ENCODE data around the gene CHST3. TPM values are rescaled to one million over a fixed set of nuclear protein-coding genes. Genes with fewer than 3 reads are reported as not detected.

The CHST3 gene
- polyA plus RNA-seq, 1 donor from 2014 or later = 4.1 TPM

DNA sequence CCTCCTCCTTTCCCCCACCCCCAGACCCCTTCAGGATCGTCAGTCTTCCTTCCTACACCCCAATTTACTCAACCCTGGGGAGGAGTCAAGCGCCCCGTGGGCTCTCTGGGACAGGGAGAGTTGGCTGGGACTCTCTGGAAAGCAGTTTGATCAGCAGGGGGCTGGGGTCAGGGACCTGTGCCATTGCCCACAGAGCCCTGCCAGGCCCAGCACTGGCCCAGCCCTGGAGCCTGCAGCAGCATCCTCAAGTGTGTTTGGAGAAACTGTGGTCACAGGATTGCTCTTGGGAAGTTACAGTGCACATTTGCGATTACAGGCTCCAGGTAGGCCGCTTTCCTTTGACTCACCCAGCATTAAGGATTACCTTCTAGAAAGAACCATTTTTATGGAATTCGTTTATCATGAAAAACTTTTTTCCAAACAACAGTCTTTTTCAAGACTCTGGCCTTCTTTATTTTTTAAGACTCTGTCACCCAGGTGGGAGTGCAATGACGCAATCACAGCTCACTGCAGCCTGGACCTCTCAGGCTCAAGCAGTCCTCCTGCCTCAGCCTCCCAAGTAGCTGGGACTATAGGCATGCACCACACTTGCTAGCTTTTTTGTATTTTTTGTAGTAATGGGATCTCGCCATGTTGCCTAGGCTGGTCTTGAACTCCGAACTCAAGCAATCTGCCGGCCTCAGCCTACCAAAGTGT, 50.7 kb downstream of the CHST3 start:
- TF ChIP-seq, protein P1, sequence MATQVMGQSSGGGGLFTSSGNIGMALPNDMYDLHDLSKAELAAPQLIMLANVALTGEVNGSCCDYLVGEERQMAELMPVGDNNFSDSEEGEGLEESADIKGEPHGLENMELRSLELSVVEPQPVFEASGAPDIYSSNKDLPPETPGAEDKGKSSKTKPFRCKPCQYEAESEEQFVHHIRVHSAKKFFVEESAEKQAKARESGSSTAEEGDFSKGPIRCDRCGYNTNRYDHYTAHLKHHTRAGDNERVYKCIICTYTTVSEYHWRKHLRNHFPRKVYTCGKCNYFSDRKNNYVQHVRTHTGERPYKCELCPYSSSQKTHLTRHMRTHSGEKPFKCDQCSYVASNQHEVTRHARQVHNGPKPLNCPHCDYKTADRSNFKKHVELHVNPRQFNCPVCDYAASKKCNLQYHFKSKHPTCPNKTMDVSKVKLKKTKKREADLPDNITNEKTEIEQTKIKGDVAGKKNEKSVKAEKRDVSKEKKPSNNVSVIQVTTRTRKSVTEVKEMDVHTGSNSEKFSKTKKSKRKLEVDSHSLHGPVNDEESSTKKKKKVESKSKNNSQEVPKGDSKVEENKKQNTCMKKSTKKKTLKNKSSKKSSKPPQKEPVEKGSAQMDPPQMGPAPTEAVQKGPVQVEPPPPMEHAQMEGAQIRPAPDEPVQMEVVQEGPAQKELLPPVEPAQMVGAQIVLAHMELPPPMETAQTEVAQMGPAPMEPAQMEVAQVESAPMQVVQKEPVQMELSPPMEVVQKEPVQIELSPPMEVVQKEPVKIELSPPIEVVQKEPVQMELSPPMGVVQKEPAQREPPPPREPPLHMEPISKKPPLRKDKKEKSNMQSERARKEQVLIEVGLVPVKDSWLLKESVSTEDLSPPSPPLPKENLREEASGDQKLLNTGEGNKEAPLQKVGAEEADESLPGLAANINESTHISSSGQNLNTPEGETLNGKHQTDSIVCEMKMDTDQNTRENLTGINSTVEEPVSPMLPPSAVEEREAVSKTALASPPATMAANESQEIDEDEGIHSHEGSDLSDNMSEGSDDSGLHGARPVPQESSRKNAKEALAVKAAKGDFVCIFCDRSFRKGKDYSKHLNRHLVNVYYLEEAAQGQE (IDR thresholded peaks at IDR 0.05; ENCODE audit: borderline replicate concordance) = no peak
- TF ChIP-seq SMC3 (conservative IDR thresholded peaks at IDR 0.05; ENCODE audit: poor library complexity) (no peak), MXI1 (conservative IDR thresholded peaks at IDR 0.05; ENCODE audit: poor library complexity, severe bottlenecking) (no peak), POLR2AphosphoS5 (IDR thresholded peaks at IDR 0.05) (no peak), EZH2 (IDR thresholded peaks at IDR 0.05; ENCODE audit: borderline replicate concordance, insufficient read depth, low read length, poor library complexity, severe bottlenecking) (no peak), TAF1 (IDR thresholded peaks at IDR 0.05; ENCODE audit: low read depth) (no peak), EP300 (conservative IDR thresholded peaks at IDR 0.05; ENCODE audit: poor library complexity, severe bottlenecking) (no peak), RAD21 (conservative IDR thresholded peaks at IDR 0.05) (no peak)
- TF ChIP-seq, protein P2, sequence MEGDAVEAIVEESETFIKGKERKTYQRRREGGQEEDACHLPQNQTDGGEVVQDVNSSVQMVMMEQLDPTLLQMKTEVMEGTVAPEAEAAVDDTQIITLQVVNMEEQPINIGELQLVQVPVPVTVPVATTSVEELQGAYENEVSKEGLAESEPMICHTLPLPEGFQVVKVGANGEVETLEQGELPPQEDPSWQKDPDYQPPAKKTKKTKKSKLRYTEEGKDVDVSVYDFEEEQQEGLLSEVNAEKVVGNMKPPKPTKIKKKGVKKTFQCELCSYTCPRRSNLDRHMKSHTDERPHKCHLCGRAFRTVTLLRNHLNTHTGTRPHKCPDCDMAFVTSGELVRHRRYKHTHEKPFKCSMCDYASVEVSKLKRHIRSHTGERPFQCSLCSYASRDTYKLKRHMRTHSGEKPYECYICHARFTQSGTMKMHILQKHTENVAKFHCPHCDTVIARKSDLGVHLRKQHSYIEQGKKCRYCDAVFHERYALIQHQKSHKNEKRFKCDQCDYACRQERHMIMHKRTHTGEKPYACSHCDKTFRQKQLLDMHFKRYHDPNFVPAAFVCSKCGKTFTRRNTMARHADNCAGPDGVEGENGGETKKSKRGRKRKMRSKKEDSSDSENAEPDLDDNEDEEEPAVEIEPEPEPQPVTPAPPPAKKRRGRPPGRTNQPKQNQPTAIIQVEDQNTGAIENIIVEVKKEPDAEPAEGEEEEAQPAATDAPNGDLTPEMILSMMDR (IDR thresholded peaks at IDR 0.05; ENCODE audit: poor library complexity, severe bottlenecking) = no peak
- no peak overlapping the region for H2AFZ ChIP-seq (ENCODE audit: low read depth, low read length)
- no peak overlapping the region for H3K4me2 ChIP-seq (ENCODE audit: low read length)
- no peaks in the 10 kb centered on the region for H3K9me2 ChIP-seq (ENCODE audit: insufficient read depth, low read length)
- no peaks in the 10 kb centered on the region for H3K9me3 ChIP-seq (ENCODE audit: low read length)
- no peaks in the 10 kb centered on the region for H3K79me2 ChIP-seq (replicated peaks; ENCODE audit: insufficient read depth, low read length)
- H3K36me3 ChIP-seq (ENCODE audit: insufficient read depth, low read length) = no peaks in the 10 kb centered on the region
- H3K27me3 ChIP-seq (ENCODE audit: insufficient read depth, low read depth, low read length) = no peaks in the 10 kb centered on the region
- no peaks in the 10 kb centered on the region for H4K20me1 ChIP-seq (ENCODE audit: insufficient read depth)
- H3K27ac ChIP-seq (ENCODE audit: low read length) = no peak overlapping the region
- no peak overlapping the region for H3K4me3 ChIP-seq (ENCODE audit: low read length)
- no peaks in the 10 kb centered on the region for H3F3A ChIP-seq (ENCODE audit: insufficient read depth, low read length, poor library complexity, severe bottlenecking)
- H3K9ac ChIP-seq (ENCODE audit: low read length) = no peak overlapping the region

DNA sequence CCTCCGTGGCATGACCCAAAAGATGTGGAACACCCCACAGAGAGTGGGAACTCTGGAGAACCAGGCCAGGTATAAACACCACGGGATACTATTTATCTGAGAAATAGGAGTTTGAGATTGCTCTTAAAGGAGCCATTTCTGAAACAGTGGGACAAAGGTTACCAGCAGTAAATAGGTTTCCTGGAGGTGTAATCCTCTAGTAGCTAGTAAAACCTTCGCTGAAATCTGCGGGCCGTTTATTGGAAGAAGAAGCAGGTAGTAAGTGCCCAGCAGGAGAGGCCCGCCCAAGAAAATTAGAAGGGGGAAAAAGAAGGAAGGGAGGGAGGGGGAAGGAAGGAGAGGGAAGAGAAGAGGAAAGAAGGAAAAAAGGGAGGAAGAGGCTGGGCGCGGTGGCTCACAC, 51.6 kb downstream of the CHST3 start:
- Histone ChIP-seq H3K27me3 (ENCODE audit: insufficient read depth, low read depth, low read length) (no peaks in the 10 kb centered on the region), H4K20me1 (ENCODE audit: insufficient read depth) (no peaks in the 10 kb centered on the region), H3K9me3 (ENCODE audit: low read length) (no peaks in the 10 kb centered on the region), H3K79me2 (replicated peaks; ENCODE audit: insufficient read depth, low read length) (no peaks in the 10 kb centered on the region), H3K27ac (ENCODE audit: low read length) (no peak overlapping the region), H2AFZ (ENCODE audit: low read depth, low read length) (no peak overlapping the region), H3K4me2 (ENCODE audit: low read length) (no peak overlapping the region), H3K9me2 (ENCODE audit: insufficient read depth, low read length) (no peaks in the 10 kb centered on the region), H3K4me3 (ENCODE audit: low read length) (no peak overlapping the region), H3F3A (ENCODE audit: insufficient read depth, low read length, poor library complexity, severe bottlenecking) (no peaks in the 10 kb centered on the region), H3K36me3 (ENCODE audit: insufficient read depth, low read length) (no peaks in the 10 kb centered on the region), H3K9ac (ENCODE audit: low read length) (no peak overlapping the region)
- TF ChIP-seq EP300 (conservative IDR thresholded peaks at IDR 0.05; ENCODE audit: poor library complexity, severe bottlenecking) = no peak
- TF ChIP-seq, protein P2 (IDR thresholded peaks at IDR 0.05; ENCODE audit: poor library complexity, severe bottlenecking) = no peak
- TF ChIP-seq SMC3 (conservative IDR thresholded peaks at IDR 0.05; ENCODE audit: poor library complexity) = no peak
- TF ChIP-seq RAD21 (conservative IDR thresholded peaks at IDR 0.05) = no peak
- no peak for TF ChIP-seq POLR2AphosphoS5 (IDR thresholded peaks at IDR 0.05)
- TF ChIP-seq, protein P1 (IDR thresholded peaks at IDR 0.05; ENCODE audit: borderline replicate concordance) = no peak
- no peak for TF ChIP-seq EZH2 (IDR thresholded peaks at IDR 0.05; ENCODE audit: borderline replicate concordance, insufficient read depth, low read length, poor library complexity, severe bottlenecking)
- TF ChIP-seq TAF1 (IDR thresholded peaks at IDR 0.05; ENCODE audit: low read depth) = no peak
- no peak for TF ChIP-seq MXI1 (conservative IDR thresholded peaks at IDR 0.05; ENCODE audit: poor library complexity, severe bottlenecking)
